WERI-Rb-1 (cell line): ENCODE data around the gene SLC5A3.

Experiments
- DNase-seq: peaks from one replicate; pipeline ENCODE4 v3.0.0-alpha.2; 2020
- H3K27ac ChIP-seq: fragments of 250-450 bp; sonication (Bioruptor Pico); 2 replicates; pipeline ENCODE4 v1.5.1; 2020; ENCODE audit warnings: mild to moderate bottlenecking, moderate library complexity
- H3K27me3 ChIP-seq: fragments of 250-450 bp; sonication (Bioruptor Pico); 2 replicates; pipeline ENCODE4 v1.5.1; 2021; ENCODE audit warnings: mild to moderate bottlenecking, low read depth, moderate library complexity; ENCODE audit not compliant: insufficient read depth, severe bottlenecking
- H3K36me3 ChIP-seq: fragments of 250-450 bp; sonication (Bioruptor Pico); 2 replicates; pipeline ENCODE4 v1.5.1; 2020; ENCODE audit warnings: mild to moderate bottlenecking, moderate library complexity
- H3K4me3 ChIP-seq: 2 replicates; pipeline ENCODE4 v1.5.1; 2011; ENCODE audit warnings: low read depth, mild to moderate bottlenecking, control low read depth, low read length
- H3K9me3 ChIP-seq: fragments of 250-450 bp; sonication (Bioruptor Pico); 2 replicates; pipeline ENCODE4 v1.5.1; 2021; ENCODE audit warnings: mild to moderate bottlenecking, moderate library complexity; ENCODE audit not compliant: severe bottlenecking
- TF ChIP-seq, protein P1 (sequence below): IDR thresholded peaks from 2 replicates; pipeline ENCODE4 v1.5.1; 2011; ENCODE audit warnings: low read depth, mild to moderate bottlenecking, control low read depth, inconsistent platforms, low read length

SLC5A3 gene

DNA sequence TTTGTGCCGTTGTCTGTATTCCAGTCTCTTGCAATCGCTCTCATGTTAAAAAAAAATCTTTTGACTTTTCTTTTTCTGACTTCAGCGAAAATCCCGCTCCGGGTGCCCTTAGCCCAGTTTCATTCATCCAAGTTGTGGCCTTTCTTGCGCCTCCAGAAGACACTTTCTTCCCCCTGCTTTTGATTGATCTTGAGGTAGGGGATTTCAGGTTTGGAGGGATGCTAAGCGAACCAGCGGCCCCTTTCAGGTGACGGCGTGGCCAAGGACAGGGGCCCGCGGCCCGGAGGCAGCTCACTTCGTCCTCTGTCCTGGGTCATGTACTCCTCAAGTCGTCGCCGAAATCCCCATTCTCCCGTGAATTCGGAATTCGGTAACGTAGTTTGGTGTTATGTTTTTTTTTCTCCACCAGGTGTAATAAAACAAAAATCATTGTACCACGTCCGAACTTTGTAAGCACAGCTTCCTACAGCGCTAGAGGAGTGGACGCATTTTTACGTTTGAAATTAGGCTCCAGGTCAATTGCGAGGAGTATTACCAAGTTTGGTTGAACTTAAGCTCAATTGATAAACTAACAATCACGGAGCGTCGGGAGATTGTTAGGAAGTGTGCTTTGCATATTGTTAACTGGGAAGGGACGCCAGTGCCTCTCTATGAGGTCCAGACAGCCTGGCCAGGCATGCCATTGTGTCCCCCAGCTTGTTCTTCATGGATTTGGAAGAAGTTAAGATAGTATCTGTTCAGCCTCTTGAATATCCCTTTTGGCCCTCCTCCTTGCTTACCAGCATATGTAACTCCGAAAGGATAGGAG, 1.1 kb downstream of the SLC5A3 start:
- DNase-seq: no peak
- H3K4me3 ChIP-seq: peak overlapping the region; percentile 59
- H3K27me3 ChIP-seq: no peaks in the 10 kb centered on the region
- TF ChIP-seq, protein P1, sequence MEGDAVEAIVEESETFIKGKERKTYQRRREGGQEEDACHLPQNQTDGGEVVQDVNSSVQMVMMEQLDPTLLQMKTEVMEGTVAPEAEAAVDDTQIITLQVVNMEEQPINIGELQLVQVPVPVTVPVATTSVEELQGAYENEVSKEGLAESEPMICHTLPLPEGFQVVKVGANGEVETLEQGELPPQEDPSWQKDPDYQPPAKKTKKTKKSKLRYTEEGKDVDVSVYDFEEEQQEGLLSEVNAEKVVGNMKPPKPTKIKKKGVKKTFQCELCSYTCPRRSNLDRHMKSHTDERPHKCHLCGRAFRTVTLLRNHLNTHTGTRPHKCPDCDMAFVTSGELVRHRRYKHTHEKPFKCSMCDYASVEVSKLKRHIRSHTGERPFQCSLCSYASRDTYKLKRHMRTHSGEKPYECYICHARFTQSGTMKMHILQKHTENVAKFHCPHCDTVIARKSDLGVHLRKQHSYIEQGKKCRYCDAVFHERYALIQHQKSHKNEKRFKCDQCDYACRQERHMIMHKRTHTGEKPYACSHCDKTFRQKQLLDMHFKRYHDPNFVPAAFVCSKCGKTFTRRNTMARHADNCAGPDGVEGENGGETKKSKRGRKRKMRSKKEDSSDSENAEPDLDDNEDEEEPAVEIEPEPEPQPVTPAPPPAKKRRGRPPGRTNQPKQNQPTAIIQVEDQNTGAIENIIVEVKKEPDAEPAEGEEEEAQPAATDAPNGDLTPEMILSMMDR: no peak
- peaks cover 8% of the 10 kb centered on the region for H3K9me3 ChIP-seq
- no peak overlapping the region for H3K27ac ChIP-seq
- H3K36me3 ChIP-seq: peaks cover 23% of the 10 kb centered on the region

DNA sequence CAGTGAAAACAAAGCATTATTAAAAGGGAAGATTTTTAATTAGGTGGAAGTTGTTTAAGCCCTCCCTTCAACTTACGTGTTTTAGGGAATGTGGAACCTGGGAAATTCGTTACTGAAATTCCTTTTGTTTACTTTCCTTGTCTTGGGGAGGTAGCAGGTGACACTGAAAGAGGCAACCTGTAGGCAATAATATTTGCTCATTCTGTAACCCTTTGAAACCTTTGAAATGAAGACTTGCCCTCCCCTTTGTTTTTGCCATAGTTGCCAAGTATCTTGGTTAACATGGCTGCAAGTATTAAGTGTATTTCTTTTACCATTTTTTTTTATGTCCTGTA, 1.7 kb downstream of the SLC5A3 start:
- Histone ChIP-seq H3K36me3 (peaks cover 23% of the 10 kb centered on the region), H3K4me3 (no peak overlapping the region), H3K27me3 (no peaks in the 10 kb centered on the region), H3K27ac (no peak overlapping the region), H3K9me3 (peaks cover 8% of the 10 kb centered on the region)
- TF ChIP-seq, protein P1: no peak
- DNase-seq: no peak

DNA sequence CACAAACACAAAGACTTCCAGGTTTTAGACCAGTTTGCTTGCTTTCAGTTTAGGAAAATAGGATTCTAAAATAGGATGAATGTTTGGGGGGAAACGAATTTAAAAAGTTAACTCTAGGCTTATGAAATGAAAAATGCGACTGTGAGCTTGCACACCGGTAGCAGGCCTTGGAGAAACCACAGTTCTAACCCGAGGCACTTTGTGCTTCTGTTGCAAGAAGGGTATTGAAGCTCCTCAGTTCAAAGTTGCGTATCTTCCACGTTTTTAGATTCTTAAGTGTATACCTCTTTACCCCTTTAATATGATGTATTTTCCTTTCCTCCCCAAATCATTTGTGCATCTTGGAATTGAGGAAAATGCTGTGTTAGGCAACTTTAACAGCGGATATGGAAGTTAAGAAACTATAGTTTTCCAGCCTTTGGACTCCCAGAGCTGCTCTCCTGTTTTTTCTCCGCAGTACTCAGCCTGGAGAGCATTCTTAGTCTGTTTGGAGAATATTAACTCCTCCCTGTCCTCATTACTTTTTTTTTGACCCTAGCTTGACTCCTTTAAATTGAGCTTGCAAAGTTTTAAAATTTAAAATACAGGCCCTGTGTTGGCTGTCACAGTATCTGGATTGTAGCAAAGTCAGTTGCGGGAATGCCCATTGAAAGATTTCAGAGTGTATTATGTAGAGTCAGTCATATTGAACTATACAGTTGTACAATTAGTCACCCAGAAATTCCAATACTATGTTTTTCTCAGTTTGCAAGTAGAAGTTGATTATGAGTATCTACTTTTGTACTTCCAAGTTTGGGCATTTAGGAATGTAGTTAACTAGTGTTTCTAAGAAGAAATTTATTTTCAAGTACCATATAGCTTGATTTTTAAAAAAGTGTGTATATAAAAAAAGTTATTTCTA, 2.6 kb downstream of the SLC5A3 start:
- TF ChIP-seq, protein P1: no peak
- Histone ChIP-seq H3K27ac (no peak overlapping the region), H3K9me3 (peaks cover 8% of the 10 kb centered on the region), H3K27me3 (no peaks in the 10 kb centered on the region), H3K4me3 (no peak overlapping the region), H3K36me3 (peaks cover 23% of the 10 kb centered on the region)
- DNase-seq: no peak

DNA sequence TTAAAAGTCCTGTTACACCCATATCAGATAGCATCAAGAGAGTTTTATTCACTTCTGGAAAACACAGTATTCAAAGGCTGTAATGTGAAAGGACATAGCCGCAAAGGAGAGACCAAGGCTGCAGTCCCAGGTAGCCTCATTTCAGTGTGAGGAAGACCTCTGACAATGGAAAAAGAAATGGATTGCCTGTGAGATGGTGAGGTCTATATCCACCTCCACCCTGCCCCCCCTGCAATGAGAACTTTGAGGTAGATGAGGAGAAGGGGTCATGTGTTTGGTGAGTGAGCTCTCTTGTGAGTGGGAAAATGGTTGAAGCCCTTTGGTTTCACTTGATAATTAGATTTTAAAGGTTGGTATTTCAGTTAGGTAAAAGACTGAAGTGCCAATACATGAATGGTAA, 3.5 kb downstream of the SLC5A3 start:
- Histone ChIP-seq H3K4me3 (no peak overlapping the region), H3K36me3 (peaks cover 23% of the 10 kb centered on the region), H3K9me3 (peaks cover 8% of the 10 kb centered on the region), H3K27me3 (no peaks in the 10 kb centered on the region), H3K27ac (no peak overlapping the region)
- TF ChIP-seq, protein P1: no peak
- DNase-seq: no peak

DNA sequence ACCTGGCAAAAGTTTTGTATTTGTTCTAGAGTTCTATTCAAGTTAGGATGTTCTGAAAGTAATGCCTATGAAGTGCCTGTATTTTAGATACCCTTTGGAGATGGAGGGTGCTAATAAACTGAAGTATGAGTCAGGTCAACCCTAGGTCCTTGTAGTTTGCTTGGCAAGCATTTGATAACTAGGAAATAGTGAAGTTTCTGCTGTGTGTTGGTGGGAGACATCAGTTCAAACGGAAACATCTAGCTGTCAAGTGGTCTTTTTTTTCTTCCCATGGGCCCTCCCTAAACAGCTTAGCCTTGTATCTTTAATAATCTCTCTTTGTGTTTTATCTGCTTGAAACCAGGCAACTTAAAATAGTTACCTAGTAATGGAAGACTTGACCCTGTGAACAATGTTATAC, 4.5 kb downstream of the SLC5A3 start:
- no peaks in the 10 kb centered on the region for H3K27me3 ChIP-seq
- H3K4me3 ChIP-seq: no peak overlapping the region
- H3K36me3 ChIP-seq: peaks cover 23% of the 10 kb centered on the region
- peaks cover 2% of the 10 kb centered on the region for H3K9me3 ChIP-seq
- TF ChIP-seq, protein P1: no peak
- DNase-seq: no peak
- no peak overlapping the region for H3K27ac ChIP-seq
